Fibroblast of the aortic adventitia (primary cell): ENCODE data around the gene AGBL3. TPM values are rescaled to one million over a fixed set of nuclear protein-coding genes. Genes with fewer than 3 reads are reported as not detected.

ENCODE experiments used
- DNase-seq: peaks from one replicate; pipeline ENCODE4 v3.0.0-alpha.2; 2010; ENCODE audit warnings: low read depth
- H3K4me3 ChIP-seq: 2 replicates; pipeline ENCODE4 v1.5.1; 2011; ENCODE audit warnings: low read depth, mild to moderate bottlenecking, control low read depth, low read length, moderate library complexity
- total RNA-seq: library from RNA; depleted of rRNA; stranded (reverse); fragments of >200 nt; gene quantifications from 2 replicates; pipeline ENCODE4 v1.2.3, GENCODE V29; 2012; ENCODE audit warnings: low replicate concordance
- TF ChIP-seq, protein P1 (sequence below): IDR thresholded peaks from 2 replicates; pipeline ENCODE4 v1.5.1; 2011; ENCODE audit warnings: mild to moderate bottlenecking, low read length, control low read depth, inconsistent platforms; ENCODE audit not compliant: insufficient read depth

Gene AGBL3
- total RNA-seq, 1 donor, result 2.9 TPM

DNA sequence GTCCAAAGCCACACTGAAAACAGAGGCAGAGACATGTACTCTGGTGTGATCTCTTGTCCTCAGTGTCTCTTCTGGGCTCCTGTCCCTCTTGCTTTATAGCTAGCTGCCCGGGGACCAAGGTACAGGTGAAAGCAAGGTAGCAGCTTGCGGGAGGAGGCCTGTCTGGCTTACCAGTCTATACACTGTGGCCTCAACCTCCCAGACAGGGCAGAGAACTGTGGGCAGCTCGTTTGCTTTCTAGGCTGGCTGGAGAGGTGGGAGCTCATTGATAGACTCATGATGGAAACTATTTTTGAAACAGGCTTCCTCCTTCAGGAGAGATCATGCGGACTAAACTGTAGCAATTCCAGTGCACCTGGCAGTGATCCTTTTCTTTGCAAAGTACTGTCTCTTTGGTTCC is 179.6 kb downstream of the AGBL3 start:
- TF ChIP-seq, protein P1, sequence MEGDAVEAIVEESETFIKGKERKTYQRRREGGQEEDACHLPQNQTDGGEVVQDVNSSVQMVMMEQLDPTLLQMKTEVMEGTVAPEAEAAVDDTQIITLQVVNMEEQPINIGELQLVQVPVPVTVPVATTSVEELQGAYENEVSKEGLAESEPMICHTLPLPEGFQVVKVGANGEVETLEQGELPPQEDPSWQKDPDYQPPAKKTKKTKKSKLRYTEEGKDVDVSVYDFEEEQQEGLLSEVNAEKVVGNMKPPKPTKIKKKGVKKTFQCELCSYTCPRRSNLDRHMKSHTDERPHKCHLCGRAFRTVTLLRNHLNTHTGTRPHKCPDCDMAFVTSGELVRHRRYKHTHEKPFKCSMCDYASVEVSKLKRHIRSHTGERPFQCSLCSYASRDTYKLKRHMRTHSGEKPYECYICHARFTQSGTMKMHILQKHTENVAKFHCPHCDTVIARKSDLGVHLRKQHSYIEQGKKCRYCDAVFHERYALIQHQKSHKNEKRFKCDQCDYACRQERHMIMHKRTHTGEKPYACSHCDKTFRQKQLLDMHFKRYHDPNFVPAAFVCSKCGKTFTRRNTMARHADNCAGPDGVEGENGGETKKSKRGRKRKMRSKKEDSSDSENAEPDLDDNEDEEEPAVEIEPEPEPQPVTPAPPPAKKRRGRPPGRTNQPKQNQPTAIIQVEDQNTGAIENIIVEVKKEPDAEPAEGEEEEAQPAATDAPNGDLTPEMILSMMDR, result no peak
- DNase-seq, result no peak

GRCh38 chr7:135166338-135166990 is 180.2 kb downstream of the AGBL3 start:
- no peak overlapping the region for H3K4me3 ChIP-seq
- TF ChIP-seq, protein P1, result no peak
- no peak for DNase-seq

More for the DNA sequence above, 179.6 kb downstream of the AGBL3 start:
- no peak overlapping the region for H3K4me3 ChIP-seq

DNA sequence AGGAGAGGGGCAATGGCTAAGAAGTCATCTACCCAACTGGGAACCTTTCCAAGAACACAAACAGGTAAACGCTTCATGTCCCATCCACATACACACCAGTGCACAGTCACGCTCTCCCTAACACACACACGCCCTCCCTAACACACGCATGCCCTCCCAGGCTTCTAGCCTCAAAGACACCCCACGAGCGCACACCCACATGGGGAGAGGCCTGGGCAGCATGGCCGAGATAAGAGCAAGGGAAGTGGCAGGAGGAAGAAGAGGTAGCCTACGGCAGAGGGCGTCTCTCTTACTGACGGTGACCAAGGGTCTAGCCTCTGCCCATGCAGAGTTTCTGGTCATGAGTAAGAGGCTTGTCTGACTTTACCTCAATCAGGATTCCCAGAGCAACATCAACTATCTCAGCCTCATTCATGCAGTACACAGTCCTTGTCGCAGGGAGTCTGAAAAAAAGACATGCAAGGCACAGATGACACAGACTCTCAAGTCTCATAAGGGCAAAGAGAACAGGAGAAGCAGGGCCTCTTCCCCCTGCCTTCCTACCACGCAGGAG is 181.1 kb downstream of the AGBL3 start:
- H3K4me3 ChIP-seq, result no peak overlapping the region
- no peak for DNase-seq
- TF ChIP-seq, protein P1, result no peak

DNA sequence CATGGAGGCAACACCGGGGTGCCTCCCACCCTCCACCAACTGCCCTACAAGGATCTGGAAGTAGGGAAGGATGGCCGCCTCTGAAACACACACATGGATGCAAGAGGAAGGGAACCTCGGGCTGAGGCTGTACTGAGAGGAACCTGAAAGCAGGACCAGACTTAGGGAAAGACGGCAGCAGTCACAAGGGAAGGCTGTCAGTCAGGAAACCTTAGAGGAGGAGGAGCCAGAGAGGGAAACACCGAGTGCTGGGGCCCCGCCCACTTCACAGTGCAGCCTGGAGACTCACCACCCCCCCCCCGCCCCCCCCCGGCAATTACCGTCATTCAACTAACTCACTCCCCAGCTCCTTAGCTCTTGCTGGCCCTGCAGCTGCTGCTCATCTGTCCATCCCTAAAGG is 181.7 kb downstream of the AGBL3 start:
- DNase-seq, result no peak

GRCh38 chr7:135168489-135169140 is 182.3 kb downstream of the AGBL3 start:
- TF ChIP-seq, protein P1, result no peak

More for the DNA sequence above, 181.7 kb downstream of the AGBL3 start:
- H3K4me3 ChIP-seq, result no peak overlapping the region
- TF ChIP-seq, protein P1, result no peak

DNA sequence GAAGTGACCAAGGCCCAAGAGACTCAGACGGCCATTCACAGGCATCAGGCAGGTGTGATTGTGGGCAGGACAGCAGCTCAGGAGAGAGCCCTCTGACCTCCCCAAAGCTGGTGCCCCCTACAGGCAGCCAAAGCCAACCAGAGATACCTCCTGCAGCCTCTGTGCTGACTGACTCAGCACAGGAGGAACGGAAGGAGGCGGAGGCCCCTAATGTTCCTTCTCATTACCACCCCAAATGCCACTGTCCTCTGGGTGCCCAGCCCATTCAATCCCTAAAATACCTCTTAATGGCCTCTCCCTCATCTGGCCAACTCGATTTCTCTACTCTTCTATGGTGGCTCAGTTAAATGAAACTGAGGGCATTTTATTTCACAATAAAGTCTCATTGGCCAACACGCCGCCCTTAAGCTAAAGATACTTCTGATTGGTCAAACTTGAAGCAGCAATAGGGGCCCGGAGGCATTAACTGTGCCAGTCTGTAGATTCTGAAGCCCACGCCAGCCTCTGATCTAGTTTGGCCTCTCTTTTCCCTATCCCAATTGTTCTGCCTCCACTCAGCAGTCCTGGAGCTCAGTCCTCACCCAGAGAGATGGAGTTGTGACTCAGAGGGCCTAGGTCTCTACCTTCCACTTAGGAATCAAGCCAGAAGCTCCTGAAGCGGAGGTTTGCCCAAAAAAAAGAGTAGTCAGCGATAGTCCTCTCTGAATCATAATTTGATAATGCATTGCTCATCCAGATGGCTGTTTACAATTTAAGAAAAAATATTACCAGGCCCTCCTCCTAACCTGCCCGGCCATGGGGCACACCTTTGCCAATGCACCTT is 183.0 kb downstream of the AGBL3 start:
- peak; percentile 59 for DNase-seq
- TF ChIP-seq, protein P1, result peak; percentile 38
- H3K4me3 ChIP-seq, result peak overlapping the region; percentile 81

More at GRCh38 chr7:135168489-135169140, 182.3 kb downstream of the AGBL3 start:
- H3K4me3 ChIP-seq, result peak overlapping the region; percentile 81
- no peak for DNase-seq
